NCI-H2171 (cell line): ENCODE results near the gene LIMD2.

Source experiments
- DNase-seq: peaks from one replicate; lab custom pipeline; 2025; lab: John Stamatoyannopoulos, UW

Gene LIMD2

DNA sequence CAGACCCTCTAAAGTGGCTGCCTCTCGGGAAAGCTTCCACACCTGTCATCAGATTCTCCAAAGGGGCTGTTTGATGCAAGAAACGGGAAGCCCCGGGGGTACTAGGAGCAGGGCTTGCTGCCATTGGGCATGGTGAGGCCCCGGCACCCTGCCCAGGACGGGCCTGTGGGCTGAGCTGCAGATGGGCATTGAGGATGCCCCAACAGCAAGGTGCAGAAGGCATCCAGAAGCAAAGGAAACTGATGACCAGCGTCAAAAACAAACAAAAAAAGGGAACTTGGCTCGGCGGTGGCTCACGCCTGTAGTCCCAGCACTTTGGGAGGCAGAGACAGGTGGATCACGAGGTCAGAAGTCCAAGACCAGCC is 1.5 kb upstream of the LIMD2 start:
- DNase-seq, result no peak

- peak; percentile 49 for DNase-seq
Observed at GRCh38 chr17:63700528-63701455, 867 bp upstream of the LIMD2 start.

- DNase-seq, result no peak
Observed at GRCh38 chr17:63698886-63699637, 863 bp downstream of the LIMD2 start.

DNA sequence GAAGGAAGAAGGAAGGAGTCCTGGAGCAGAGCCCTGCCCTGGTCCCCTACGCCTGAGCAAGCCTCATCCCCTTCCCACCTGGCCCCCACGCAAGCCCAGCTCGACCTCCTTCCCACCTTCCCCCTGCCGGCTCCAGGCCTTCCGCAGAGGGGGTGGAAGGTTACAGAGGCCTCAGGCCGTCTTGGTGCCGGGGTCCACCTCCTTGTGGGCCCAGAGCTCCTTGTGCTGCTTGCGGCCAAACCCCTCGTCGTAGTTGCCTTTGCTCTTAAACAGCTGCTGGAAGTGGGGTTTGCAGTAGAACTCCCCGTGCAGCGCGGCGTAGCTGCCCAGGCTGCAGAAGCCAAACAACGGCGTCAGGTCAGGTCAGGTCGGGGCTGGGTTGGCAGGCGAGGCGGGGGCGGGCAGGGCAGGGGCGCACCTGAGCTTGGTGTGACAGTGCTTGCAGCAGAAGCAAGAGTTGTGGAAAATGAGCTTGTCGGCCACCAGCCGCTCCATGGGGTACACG is 1.5 kb downstream of the LIMD2 start:
- no peak for DNase-seq

GRCh38 chr17:63697341-63698286 is 2.3 kb downstream of the LIMD2 start:
- DNase-seq, result no peak

GRCh38 chr17:63696381-63696961 is 3.5 kb downstream of the LIMD2 start:
- DNase-seq, result no peak

GRCh38 chr17:63695889-63696288 is 4.0 kb downstream of the LIMD2 start:
- no peak for DNase-seq

GRCh38 chr17:63694950-63695773 is 4.8 kb downstream of the LIMD2 start:
- no peak for DNase-seq

GRCh38 chr17:63694229-63694949 is 5.5 kb downstream of the LIMD2 start:
- DNase-seq, result peak; percentile 73

GRCh38 chr17:63693411-63694113 is 6.4 kb downstream of the LIMD2 start:
- DNase-seq, result no peak

- no peak for DNase-seq
Observed at GRCh38 chr17:63692195-63692816, 7.6 kb downstream of the LIMD2 start.

DNA sequence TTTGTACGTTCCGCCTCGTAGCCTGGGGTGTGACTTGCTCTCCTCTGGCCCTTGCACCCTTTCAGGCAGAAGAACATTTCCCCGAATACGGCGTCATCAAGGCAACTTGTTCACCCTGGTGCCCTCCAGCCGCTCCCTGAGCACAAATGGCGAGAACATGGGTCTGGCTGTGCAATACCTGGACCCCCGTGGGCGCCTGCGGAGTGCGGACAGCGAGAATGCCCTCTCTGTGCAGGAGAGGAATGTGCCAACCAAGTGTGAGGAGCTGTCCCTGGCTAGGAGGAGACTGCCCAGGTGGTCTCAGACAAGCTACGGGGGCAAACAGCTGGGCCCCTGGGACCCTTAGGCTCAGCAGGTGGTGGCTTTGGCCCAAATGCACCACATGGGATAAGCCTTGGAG is 10.4 kb downstream of the LIMD2 start:
- DNase-seq, result no peak

DNA sequence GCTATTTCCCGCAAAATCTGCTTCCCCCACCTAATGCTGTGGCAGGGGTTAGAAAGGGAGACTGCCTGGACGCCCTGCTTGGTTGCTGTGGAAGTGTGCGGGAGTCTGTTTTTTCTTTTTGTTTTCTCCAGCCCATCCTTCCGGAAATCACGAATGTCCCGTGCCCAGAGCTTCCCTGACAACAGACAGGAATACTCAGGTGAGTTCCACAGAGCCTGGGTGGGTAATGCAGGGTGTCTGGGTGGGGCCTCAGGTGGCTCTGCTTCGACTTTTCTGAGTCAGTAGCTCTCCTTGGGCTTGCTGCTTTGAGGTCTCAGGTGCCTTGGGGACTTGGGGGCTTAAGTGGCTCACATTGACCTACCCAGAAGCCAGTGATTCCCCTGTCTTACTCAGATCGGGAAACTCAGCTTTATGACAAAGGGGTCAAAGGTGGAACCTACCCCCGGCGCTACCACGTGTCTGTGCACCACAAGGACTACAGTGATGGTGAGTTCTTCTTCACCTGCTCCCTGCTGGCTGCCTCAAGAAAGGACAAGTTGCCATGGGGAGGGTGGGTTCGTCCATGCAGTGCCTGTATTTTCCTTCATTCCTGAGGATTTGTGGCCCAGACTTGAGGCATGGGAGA is 11.4 kb downstream of the LIMD2 start:
- no peak for DNase-seq

- no peak for DNase-seq
Observed at GRCh38 chr17:63686138-63686685, 13.7 kb downstream of the LIMD2 start.

DNA sequence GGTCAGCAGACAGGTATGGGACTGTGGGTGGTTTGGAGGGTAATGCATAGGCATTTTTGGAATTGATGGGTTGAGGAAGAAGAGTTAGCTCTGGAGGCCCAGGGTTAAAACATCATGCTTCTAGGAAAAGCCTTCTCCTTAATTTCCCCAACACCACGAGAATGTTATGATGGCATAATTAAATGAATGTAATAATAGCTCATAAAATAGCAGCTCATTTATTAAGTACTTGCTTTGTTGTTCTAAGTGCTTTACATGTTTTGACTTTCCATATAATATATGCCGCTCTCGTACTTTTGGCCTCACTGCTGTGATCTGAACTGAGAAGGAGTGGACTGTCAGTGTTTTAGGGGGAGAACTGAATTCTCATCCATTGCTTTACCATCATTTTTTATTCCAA is 14.3 kb downstream of the LIMD2 start:
- DNase-seq, result no peak

- DNase-seq, result no peak
Observed at GRCh38 chr17:63685041-63685440, 14.9 kb downstream of the LIMD2 start.

DNA sequence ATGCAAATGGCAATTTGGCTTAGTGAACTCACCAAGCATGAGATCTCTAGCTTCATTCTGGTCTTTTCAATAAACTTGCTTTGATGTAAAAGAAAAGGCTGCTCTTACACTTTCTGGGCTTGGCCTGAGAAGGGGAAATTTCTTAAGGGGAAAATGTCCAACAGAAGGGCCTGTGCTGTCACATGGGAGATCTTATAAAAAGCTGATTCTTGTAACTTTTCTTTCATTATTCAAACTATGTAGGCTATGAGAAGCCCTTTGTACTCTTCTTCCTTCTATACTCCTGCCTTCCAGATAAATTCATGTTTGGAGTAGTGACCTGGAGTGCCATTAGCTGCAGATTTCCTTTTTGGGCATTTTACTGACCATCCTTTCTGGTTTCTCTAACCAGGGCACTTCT is 16.9 kb downstream of the LIMD2 start:
- no peak for DNase-seq

- no peak for DNase-seq
Observed at GRCh38 chr17:63682441-63682840, 17.5 kb downstream of the LIMD2 start.
